Upper lobe of left lung (tissue), 4 donors: Measurements from ENCODE around the gene KIF1A.

ENCODE experiments used
- EP300 ChIP-seq, 4 donors: sonication (generic); formaldehyde crosslinking; IDR thresholded peaks; one replicate each; pipeline ENCODE4 v1.5.1; 2017; ENCODE audit warnings: antibody characterized with exemption in 4 of 4, control low read depth in 2 of 4
- POLR2AphosphoS5 ChIP-seq, 2 donors: sonication (generic); formaldehyde crosslinking; IDR thresholded peaks; one replicate each; pipeline ENCODE4 v1.5.1; 2017; ENCODE audit warnings: antibody characterized with exemption in 2 of 2
- TF ChIP-seq, protein P1 (sequence below), 6 experiments: fragments of 450-650 bp in 4 of 6; fragments of 200-600 bp in 2 of 6; sonication (generic) in 2 of 6; IDR thresholded peaks; one replicate each; pipeline ENCODE4 v1.5.1; 2016 to 2019; ENCODE audit warnings: antibody characterized with exemption in 6 of 6

- TF ChIP-seq, protein P1, sequence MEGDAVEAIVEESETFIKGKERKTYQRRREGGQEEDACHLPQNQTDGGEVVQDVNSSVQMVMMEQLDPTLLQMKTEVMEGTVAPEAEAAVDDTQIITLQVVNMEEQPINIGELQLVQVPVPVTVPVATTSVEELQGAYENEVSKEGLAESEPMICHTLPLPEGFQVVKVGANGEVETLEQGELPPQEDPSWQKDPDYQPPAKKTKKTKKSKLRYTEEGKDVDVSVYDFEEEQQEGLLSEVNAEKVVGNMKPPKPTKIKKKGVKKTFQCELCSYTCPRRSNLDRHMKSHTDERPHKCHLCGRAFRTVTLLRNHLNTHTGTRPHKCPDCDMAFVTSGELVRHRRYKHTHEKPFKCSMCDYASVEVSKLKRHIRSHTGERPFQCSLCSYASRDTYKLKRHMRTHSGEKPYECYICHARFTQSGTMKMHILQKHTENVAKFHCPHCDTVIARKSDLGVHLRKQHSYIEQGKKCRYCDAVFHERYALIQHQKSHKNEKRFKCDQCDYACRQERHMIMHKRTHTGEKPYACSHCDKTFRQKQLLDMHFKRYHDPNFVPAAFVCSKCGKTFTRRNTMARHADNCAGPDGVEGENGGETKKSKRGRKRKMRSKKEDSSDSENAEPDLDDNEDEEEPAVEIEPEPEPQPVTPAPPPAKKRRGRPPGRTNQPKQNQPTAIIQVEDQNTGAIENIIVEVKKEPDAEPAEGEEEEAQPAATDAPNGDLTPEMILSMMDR (IDR thresholded peaks at IDR 0.05), result no peak
- TF ChIP-seq POLR2AphosphoS5 (IDR thresholded peaks at IDR 0.05) (no peak), EP300 (IDR thresholded peaks at IDR 0.05) (no peak)
Measured at GRCh38 chr2:240745962-240746361, 74.1 kb downstream of the KIF1A start.
